ENCODE data around the gene NRCAM.

NRCAM gene

GRCh38 chr7:108232076-108232475 lies 224.2 kb downstream of the NRCAM start:
- TF ChIP-seq CTCF (IDR thresholded peaks at IDR 0.05; ENCODE audit: low read depth, low read length), result no peak
- DNase-seq (ENCODE audit: low read depth, low spot score), result no peak
- in situ Hi-C loops (cut with HindIII; ENCODE audit: low sequenced_read_pairs), result no loop called here
- H3K4me3 ChIP-seq (ENCODE audit: low read depth, low read length), result no peak overlapping the region

- DNase-seq (ENCODE audit: low read depth, low spot score), result no peak
- in situ Hi-C loops (cut with HindIII; ENCODE audit: low sequenced_read_pairs), result no loop called here
- TF ChIP-seq CTCF (IDR thresholded peaks at IDR 0.05; ENCODE audit: low read depth, low read length), result no peak
- H3K4me3 ChIP-seq (ENCODE audit: low read depth, low read length), result no peak overlapping the region
These were observed 225.0 kb downstream of the NRCAM start for GRCh38 chr7:108231221-108231620.

GRCh38 chr7:108227366-108227765 lies 228.9 kb downstream of the NRCAM start:
- DNase-seq (ENCODE audit: low read depth, low spot score), result no peak
- no peak for TF ChIP-seq CTCF (IDR thresholded peaks at IDR 0.05; ENCODE audit: low read depth, low read length)
- no peak overlapping the region for H3K4me3 ChIP-seq (ENCODE audit: low read depth, low read length)
- in situ Hi-C loops (cut with HindIII; ENCODE audit: low sequenced_read_pairs), result no loop called here

GRCh38 chr7:108226816-108227299 lies 229.4 kb downstream of the NRCAM start:
- in situ Hi-C loops (cut with HindIII; ENCODE audit: low sequenced_read_pairs), result no loop called here
- DNase-seq (ENCODE audit: low read depth, low spot score), result no peak
- TF ChIP-seq CTCF (IDR thresholded peaks at IDR 0.05; ENCODE audit: low read depth, low read length), result no peak
- H3K4me3 ChIP-seq (ENCODE audit: low read depth, low read length), result no peak overlapping the region

- no peak for TF ChIP-seq CTCF (IDR thresholded peaks at IDR 0.05; ENCODE audit: low read depth, low read length)
- no peak overlapping the region for H3K4me3 ChIP-seq (ENCODE audit: low read depth, low read length)
- in situ Hi-C loops (cut with HindIII; ENCODE audit: low sequenced_read_pairs), result no loop called here
- no peak for DNase-seq (ENCODE audit: low read depth, low spot score)
These were observed 230.6 kb downstream of the NRCAM start for GRCh38 chr7:108225531-108226181.

- in situ Hi-C loops (cut with HindIII; ENCODE audit: low sequenced_read_pairs), result no loop called here
- DNase-seq (ENCODE audit: low read depth, low spot score), result no peak
- H3K4me3 ChIP-seq (ENCODE audit: low read depth, low read length), result no peak overlapping the region
- no peak for TF ChIP-seq CTCF (IDR thresholded peaks at IDR 0.05; ENCODE audit: low read depth, low read length)
These were observed 231.8 kb downstream of the NRCAM start for GRCh38 chr7:108224387-108224786.
